Keratinocyte (primary cell): Measurements from ENCODE around the gene DCST1.

ENCODE experiments used
- EZH2 ChIP-seq: IDR thresholded peaks from one replicate; pipeline ENCODE4 v1.6.1; 2012; ENCODE audit warnings: inconsistent platforms, mild to moderate bottlenecking, low read length, moderate library complexity
- TF ChIP-seq, protein P1 (sequence below), 3 experiments: IDR thresholded peaks in 1 of 3; conservative IDR thresholded peaks in 1 of 3; optimal IDR thresholded peaks in 1 of 3; 2 replicates in 2 of 3; 3 replicates in 1 of 3; pipeline versions ENCODE3 to v1.5.1; 2011; ENCODE audit warnings: low read length in 3 of 3, mild to moderate bottlenecking in 3 of 3, moderate library complexity in 2 of 3, control low read depth in 1 of 3, inconsistent platforms in 1 of 3; ENCODE audit not compliant: insufficient read depth in 2 of 3; ENCODE audit errors: extremely low read depth in 1 of 3

DNA sequence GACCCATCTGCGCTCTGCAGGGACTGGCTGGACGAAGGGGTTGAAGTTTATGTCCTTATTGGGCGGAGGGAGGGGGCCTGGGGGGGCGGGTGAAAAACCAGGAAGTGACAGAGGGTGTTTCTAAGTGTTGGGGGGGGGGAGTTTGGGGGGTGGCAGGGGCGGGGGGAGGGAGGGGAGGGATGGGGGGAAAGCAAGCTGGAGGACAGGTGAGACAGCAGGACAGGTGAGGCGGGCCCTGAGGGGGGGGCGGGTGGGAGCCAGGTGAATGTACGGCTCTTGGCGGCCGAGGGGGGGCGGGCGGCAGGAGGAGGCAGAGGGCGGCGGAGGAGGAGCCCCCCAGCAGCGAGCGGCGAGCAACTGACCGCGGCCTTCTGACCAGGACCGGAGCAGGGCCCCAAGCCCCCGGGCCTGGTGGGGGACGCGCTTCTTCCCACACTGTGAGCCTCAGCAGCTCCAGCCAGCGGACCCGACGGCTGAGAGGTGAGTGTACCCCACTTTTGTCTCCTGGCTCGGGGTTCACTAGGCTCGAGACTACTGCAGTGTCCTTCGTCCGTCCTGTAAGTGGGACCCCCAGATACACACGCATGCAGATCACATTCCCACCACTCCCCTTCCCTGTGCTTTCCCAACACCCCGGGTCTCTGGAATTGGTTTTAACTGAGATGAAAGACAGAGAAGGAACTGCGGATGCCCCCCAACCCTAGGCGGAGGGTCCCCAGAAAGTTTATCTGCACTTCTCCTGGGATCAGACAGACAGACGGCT, 31.0 kb upstream of the DCST1 start, which contains the start of gene ZBTB7B:
- TF ChIP-seq EZH2: no peak
- TF ChIP-seq, protein P1, sequence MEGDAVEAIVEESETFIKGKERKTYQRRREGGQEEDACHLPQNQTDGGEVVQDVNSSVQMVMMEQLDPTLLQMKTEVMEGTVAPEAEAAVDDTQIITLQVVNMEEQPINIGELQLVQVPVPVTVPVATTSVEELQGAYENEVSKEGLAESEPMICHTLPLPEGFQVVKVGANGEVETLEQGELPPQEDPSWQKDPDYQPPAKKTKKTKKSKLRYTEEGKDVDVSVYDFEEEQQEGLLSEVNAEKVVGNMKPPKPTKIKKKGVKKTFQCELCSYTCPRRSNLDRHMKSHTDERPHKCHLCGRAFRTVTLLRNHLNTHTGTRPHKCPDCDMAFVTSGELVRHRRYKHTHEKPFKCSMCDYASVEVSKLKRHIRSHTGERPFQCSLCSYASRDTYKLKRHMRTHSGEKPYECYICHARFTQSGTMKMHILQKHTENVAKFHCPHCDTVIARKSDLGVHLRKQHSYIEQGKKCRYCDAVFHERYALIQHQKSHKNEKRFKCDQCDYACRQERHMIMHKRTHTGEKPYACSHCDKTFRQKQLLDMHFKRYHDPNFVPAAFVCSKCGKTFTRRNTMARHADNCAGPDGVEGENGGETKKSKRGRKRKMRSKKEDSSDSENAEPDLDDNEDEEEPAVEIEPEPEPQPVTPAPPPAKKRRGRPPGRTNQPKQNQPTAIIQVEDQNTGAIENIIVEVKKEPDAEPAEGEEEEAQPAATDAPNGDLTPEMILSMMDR (optimal IDR thresholded peaks at IDR 0.05 in 1 of 3, IDR thresholded peaks at IDR 0.05 in 1 of 3, conservative IDR thresholded peaks at IDR 0.05 in 1 of 3; ENCODE audit: extremely low read depth in 1 of 3, insufficient read depth in 2 of 3, low read length in 3 of 3): no peak
